Mesenchymal stem cell (in vitro differentiated cells and primary cell): ENCODE results near the gene RAB3B. TPM values are rescaled to one million over a fixed set of nuclear protein-coding genes. Genes with fewer than 3 reads are reported as not detected.

ENCODE experiments used
- DNase-seq: peaks from one replicate; pipeline ENCODE4 v3.0.0-alpha.2; 2013
- H2AFZ ChIP-seq: one replicate; pipeline ENCODE4 v1.6.1; 2013; ENCODE audit warnings: low read depth, mild to moderate bottlenecking, control low read depth, inconsistent platforms, low read length, moderate library complexity
- H2AK5ac ChIP-seq: 2 replicates; pipeline ENCODE4 v1.6.1; 2013; ENCODE audit warnings: low read length, moderate library complexity, mild to moderate bottlenecking, inconsistent platforms; ENCODE audit not compliant: severe bottlenecking
- H2BK120ac ChIP-seq: one replicate; pipeline ENCODE4 v1.6.1; 2013; ENCODE audit warnings: low read depth, mild to moderate bottlenecking, inconsistent platforms, low read length, moderate library complexity
- H2BK12ac ChIP-seq, 2 experiments: one replicate each; pipeline ENCODE4 v1.6.1; 2013; ENCODE audit warnings: inconsistent platforms in 2 of 2, low read length in 2 of 2, mild to moderate bottlenecking in 2 of 2, moderate library complexity in 2 of 2, control low read depth in 1 of 2
- H2BK15ac ChIP-seq: one replicate; pipeline ENCODE4 v1.6.1; 2013; ENCODE audit warnings: mild to moderate bottlenecking, low read depth, inconsistent platforms; ENCODE audit not compliant: poor library complexity, severe bottlenecking
- H2BK5ac ChIP-seq: 2 replicates; pipeline ENCODE4 v1.6.1; 2013; ENCODE audit warnings: low read depth, mild to moderate bottlenecking, low read length, control low read depth, inconsistent platforms; ENCODE audit not compliant: poor library complexity, severe bottlenecking
- H3K14ac ChIP-seq, 2 experiments: one replicate each; pipeline ENCODE4 v1.6.1; 2013; ENCODE audit warnings: inconsistent platforms in 2 of 2, low read length in 2 of 2, control low read depth in 1 of 2, mild to moderate bottlenecking in 1 of 2, moderate library complexity in 1 of 2
- H3K18ac ChIP-seq, 2 experiments: one replicate each; pipeline ENCODE4 v1.6.1; 2013; ENCODE audit warnings: inconsistent platforms in 2 of 2, low read length in 2 of 2, control low read depth in 1 of 2, low read depth in 1 of 2, mild to moderate bottlenecking in 1 of 2
- H3K23ac ChIP-seq, 2 experiments: one replicate each; pipeline ENCODE4 v1.6.1; 2013; ENCODE audit warnings: inconsistent platforms in 2 of 2, low read length in 2 of 2, mild to moderate bottlenecking in 2 of 2, moderate library complexity in 2 of 2, control low read depth in 1 of 2
- H3K27ac ChIP-seq: 2 replicates; pipeline ENCODE4 v1.5.1; 2013; ENCODE audit warnings: mild to moderate bottlenecking, moderate library complexity, low read length, control low read depth, inconsistent platforms; ENCODE audit not compliant: poor library complexity, severe bottlenecking
- H3K27me3 ChIP-seq, 2 experiments: 2 replicates each; pipeline versions ENCODE4 v1.6.1 to v1.7.0; 2013; ENCODE audit warnings: low read length in 2 of 2, mild to moderate bottlenecking in 2 of 2, moderate library complexity in 2 of 2, control low read depth in 1 of 2, inconsistent platforms in 1 of 2; ENCODE audit not compliant: control insufficient read depth in 1 of 2, insufficient read depth in 1 of 2
- H3K36me3 ChIP-seq, 2 experiments: 2 replicates each; pipeline versions ENCODE4 v1.6.1 to v1.7.0; 2013; ENCODE audit warnings: low read length in 2 of 2, control low read depth in 1 of 2, inconsistent platforms in 1 of 2, low read depth in 1 of 2, mild to moderate bottlenecking in 1 of 2; ENCODE audit not compliant: insufficient read depth in 2 of 2, control insufficient read depth in 1 of 2
- H3K4ac ChIP-seq, 2 experiments: one replicate each; pipeline ENCODE4 v1.6.1; 2013; ENCODE audit warnings: inconsistent platforms in 2 of 2, low read length in 2 of 2, mild to moderate bottlenecking in 2 of 2, moderate library complexity in 2 of 2, control low read depth in 1 of 2, low read depth in 1 of 2
- H3K4me1 ChIP-seq: 2 replicates; pipeline ENCODE4 v1.6.1; 2013; ENCODE audit warnings: low read depth, low read length, control low read depth; ENCODE audit not compliant: control insufficient read depth, insufficient read depth
- H3K4me2 ChIP-seq: 2 replicates; pipeline ENCODE4 v1.6.1; 2013; ENCODE audit warnings: low read length, mild to moderate bottlenecking, inconsistent platforms; ENCODE audit not compliant: poor library complexity, severe bottlenecking
- H3K4me3 ChIP-seq, 2 experiments: 2 replicates each; pipeline versions ENCODE4 v1.5.1 to v1.7.0; 2013; ENCODE audit warnings: low read length in 2 of 2, mild to moderate bottlenecking in 2 of 2, control low read depth in 1 of 2, low read depth in 1 of 2; ENCODE audit not compliant: insufficient read depth in 1 of 2
- H3K79me1 ChIP-seq: replicated peaks from 2 replicates; pipeline ENCODE4 v1.6.1; 2013; ENCODE audit warnings: mild to moderate bottlenecking, control low read depth, low read length, inconsistent platforms; ENCODE audit not compliant: poor library complexity, severe bottlenecking
- H3K9ac ChIP-seq: 2 replicates; pipeline ENCODE4 v1.7.0; 2013; ENCODE audit warnings: mild to moderate bottlenecking, low read length, moderate library complexity
- H3K9me3 ChIP-seq: 2 replicates; pipeline ENCODE4 v1.7.0; 2013; ENCODE audit warnings: mild to moderate bottlenecking, low read length; ENCODE audit not compliant: control insufficient read depth
- H4K8ac ChIP-seq: one replicate; pipeline ENCODE4 v1.6.1; 2013; ENCODE audit warnings: inconsistent platforms, mild to moderate bottlenecking, low read length, moderate library complexity
- H4K91ac ChIP-seq: one replicate; pipeline ENCODE4 v1.6.1; 2013; ENCODE audit warnings: mild to moderate bottlenecking, low read length, inconsistent platforms
- WGBS: methylation state at CpG from one replicate; pipeline ENCODE4 v1.1.7; 2013; ENCODE audit warnings: mixed read lengths; 5-methylcytosine and 5-hydroxymethylcytosine counted together
- small RNA-seq: library from polyadenylated mRNA; stranded (forward); fragments of <200 nt; extraction: miRNeasy Mini kit (QIAGEN cat#:217004); gene quantifications from one replicate; pipeline ENCODE3, GENCODE V24; 2013; ENCODE audit warnings: low read depth

The RAB3B gene

DNA sequence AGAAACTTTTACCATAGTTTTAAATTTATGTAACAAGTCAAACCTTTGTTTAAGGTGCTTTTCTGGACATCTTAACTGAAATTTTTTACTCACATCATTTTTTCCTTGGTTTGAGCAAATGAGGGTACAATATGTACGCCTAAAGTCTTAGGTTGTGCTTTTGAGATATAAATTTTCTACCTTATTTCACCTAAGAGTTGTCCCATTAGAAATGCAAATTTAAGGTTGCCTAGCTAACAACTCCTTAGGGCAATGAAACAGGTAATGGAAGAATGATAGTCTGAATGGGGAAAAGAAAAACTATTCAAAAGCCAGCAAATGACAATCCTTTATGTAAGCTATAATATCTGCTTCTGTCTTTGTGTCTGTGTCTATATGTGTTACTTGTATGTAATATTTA lies 131.6 kb downstream of the RAB3B start:
- no peak overlapping the region for H3K18ac ChIP-seq
- H3K4me2 ChIP-seq = no peak overlapping the region
- H2AFZ ChIP-seq = no peak overlapping the region
- H3K79me1 ChIP-seq = peaks cover 21% of the 10 kb centered on the region
- H4K91ac ChIP-seq = no peak overlapping the region
- H2BK12ac ChIP-seq = no peak overlapping the region
- H3K9me3 ChIP-seq = no peaks in the 10 kb centered on the region
- H2BK15ac ChIP-seq = no peak overlapping the region
- no peak overlapping the region for H3K27ac ChIP-seq
- WGBS = no CpG with 5 or more reads among the region's 1 CpG
- no peak overlapping the region for H4K8ac ChIP-seq
- H3K14ac ChIP-seq = no peak overlapping the region
- H3K36me3 ChIP-seq = peaks cover 0 to 14% of the 10 kb centered on the region in 2 experiments
- no peak overlapping the region for H3K9ac ChIP-seq
- no peak for DNase-seq
- no peaks in the 10 kb centered on the region for H3K4me1 ChIP-seq
- H2AK5ac ChIP-seq = no peak overlapping the region
- H3K4ac ChIP-seq = no peak overlapping the region
- no peak overlapping the region for H2BK5ac ChIP-seq
- no peak overlapping the region for H3K4me3 ChIP-seq
- no peak overlapping the region for H3K23ac ChIP-seq
- no peaks in the 10 kb centered on the region for H3K27me3 ChIP-seq
- H2BK120ac ChIP-seq = no peak overlapping the region

Small RNA genes lying within 50 kb of the gene (small RNA-seq; reads per million reads assigned to genes)
- gene RN7SL290P = not detected
- not detected for gene RNA5SP48
